Measurements from ENCODE around the gene FCF1. TPM values are rescaled to one million over a fixed set of nuclear protein-coding genes. Genes with fewer than 3 reads are reported as not detected.

Gene FCF1
- total and polyA plus RNA-seq, 9 of the 15 experiments (the other 6 are each of a cell fraction or from before 2014, with no cell fraction given): 6.8 to 91.9 (median 40.0) TPM

GRCh38 chr14:74771399-74771798 is 58.5 kb downstream of the FCF1 start:
- H3K4me1 ChIP-seq (replicated peaks in 1 of 2; ENCODE audit: control insufficient read depth in 2 of 2, insufficient read depth in 2 of 2, low read length in 2 of 2): peaks cover 0 to 6% of the 10 kb centered on the region in 2 experiments; a peak in 2 of 5 replicates
- no peak overlapping the region for H3K27ac ChIP-seq (ENCODE audit: extremely low read depth, low read depth, low read length)
- H3K27me3 ChIP-seq (ENCODE audit: control insufficient read depth in 2 of 2, insufficient read depth in 2 of 2, low read length in 2 of 2): no peaks in the 10 kb centered on the region
- H3K4me2 ChIP-seq (ENCODE audit: insufficient read depth, low read length): no peak overlapping the region
- ChIA-PET CTCF (ENCODE audit: low intra/inter-chr PET ratio) (no interaction called here), POLR2A (interaction anchor here (0.5 to 1.5 kb wide), 6 partner anchors 11 to 558 kb away, joined by 3 to 5 read pairs (median 3); no protein-coding TSS in a partner anchor)
- H3K9me1 ChIP-seq (ENCODE audit: control insufficient read depth, insufficient read depth, low read length): no peaks in the 10 kb centered on the region
- intact Hi-C loops (cut with micrococcal nuclease) (no loop called here), in situ Hi-C loops (cut with MboI) (no loop called here)
- ATAC-seq (peak; percentile 53; the same call in 2 of the 3 replicates), DNase-seq (ENCODE audit: extremely low read depth in 1 of 4, low spot score in 3 of 4) (peak in 1 of 4 experiments; percentile 19), FAIRE-seq (no peak)
- H3K79me2 ChIP-seq (ENCODE audit: control insufficient read depth, insufficient read depth, low read length): peaks cover 71% of the 10 kb centered on the region
- H3K9me3 ChIP-seq (replicated peaks; ENCODE audit: control insufficient read depth, insufficient read depth, low read depth, low read length): no peaks in the 10 kb centered on the region
- WGBS (ENCODE audit: insufficient coverage, low coverage, missing lambda C conversion rate): 1% methylated on average over 5 of the region's 5 CpGs
- H4K20me1 ChIP-seq (replicated peaks; ENCODE audit: control insufficient read depth, insufficient read depth, low read length): no peaks in the 10 kb centered on the region
- H3K9ac ChIP-seq (ENCODE audit: insufficient read depth in 1 of 2, low read depth in 2 of 2, low read length in 2 of 2): no peak overlapping the region
- H2AFZ ChIP-seq (ENCODE audit: low read depth, low read length): no peak overlapping the region
- peaks cover 33% of the 10 kb centered on the region; the same call in 2 of the 3 replicates for H3K36me3 ChIP-seq (ENCODE audit: control insufficient read depth, insufficient read depth, low read length)
- no peak overlapping the region for H3K4me3 ChIP-seq
- BruUV-seq (replicated peaks): no TSS peak
- TF ChIP-seq NR2C1 (IDR thresholded peaks at IDR 0.05) (no peak), NR2C1 (tag; IDR thresholded peaks at IDR 0.05) (no peak), ZEB2 (IDR thresholded peaks at IDR 0.05) (no peak), ZNF347 (CRISPR knock-in tag; IDR thresholded peaks at IDR 0.05; ENCODE audit: low read depth) (no peak), TAF15 (IDR thresholded peaks at IDR 0.05; ENCODE audit: low read depth, low read length) (no peak), TAF9B (IDR thresholded peaks at IDR 0.05; ENCODE audit: partially characterized antibody) (no peak), TARDBP (IDR thresholded peaks at IDR 0.05) (no peak), DMBX1 (CRISPR knock-in tag; IDR thresholded peaks at IDR 0.05; ENCODE audit: borderline replicate concordance) (no peak), NR2F6 (CRISPR knock-in tag; IDR thresholded peaks at IDR 0.05) (no peak), ADNP (tag; IDR thresholded peaks at IDR 0.05) (no peak), GABPB2 (CRISPR knock-in tag; conservative IDR thresholded peaks at IDR 0.05) (no peak), SNIP1 (IDR thresholded peaks at IDR 0.05; ENCODE audit: low read depth) (no peak), ZNF77 (CRISPR knock-in tag; IDR thresholded peaks at IDR 0.05) (no peak), USF1 (CRISPR knock-in tag; IDR thresholded peaks at IDR 0.05) (no peak), TRIM24 (IDR thresholded peaks at IDR 0.05) (no peak), RCOR1 (IDR thresholded peaks at IDR 0.05; ENCODE audit: borderline replicate concordance in 1 of 2, low read depth in 2 of 2, low read length in 2 of 2) (peak in 1 of 2 experiments; percentile 55; a peak in 1 of 4 replicates), ZNF197 (CRISPR knock-in tag; IDR thresholded peaks at IDR 0.05; ENCODE audit: low read depth) (no peak), CREM (IDR thresholded peaks at IDR 0.05; ENCODE audit: low read depth) (peak; percentile 43; the same call in 1 of the 2 replicates), KLF13 (tag; IDR thresholded peaks at IDR 0.05; ENCODE audit: borderline replicate concordance, low read depth) (no peak), SLC30A9 (CRISPR knock-in tag; IDR thresholded peaks at IDR 0.05) (no peak), ETS1 (conservative IDR thresholded peaks at IDR 0.05; ENCODE audit: control insufficient read depth, low read depth, low read length) (no peak), CBFB (CRISPR knock-in tag; IDR thresholded peaks at IDR 0.05) (no peak), PKNOX1 (IDR thresholded peaks at IDR 0.05) (peak; percentile 29; the same call in 1 of the 2 replicates), ZNF766 (CRISPR knock-in tag; conservative IDR thresholded peaks at IDR 0.05) (no peak), ZNF668 (CRISPR knock-in tag; IDR thresholded peaks at IDR 0.05) (no peak)
